ENCODE data around the gene CHKB.

- TF ChIP-seq RAD21 (IDR thresholded peaks at IDR 0.05; ENCODE audit: low read depth) (no peak), CTCF (IDR thresholded peaks at IDR 0.05 in 2 of 3, conservative IDR thresholded peaks at IDR 0.05 in 1 of 3; ENCODE audit: borderline replicate concordance in 1 of 3, insufficient read depth in 1 of 3, low read depth in 2 of 3, low read length in 2 of 3) (no peak), EZH2 (IDR thresholded peaks at IDR 0.05) (no peak), POLR2A (IDR thresholded peaks at IDR 0.05; ENCODE audit: borderline replicate concordance, extremely low read depth, insufficient read depth, insufficient read length) (no peak), REST (IDR thresholded peaks at IDR 0.05; ENCODE audit: low read depth) (no peak), POLR2AphosphoS5 (IDR thresholded peaks at IDR 0.05; ENCODE audit: low read depth, low read length) (no peak), ZFX (IDR thresholded peaks at IDR 0.05) (no peak), JUND (IDR thresholded peaks at IDR 0.05) (no peak)
These were observed 27.4 kb upstream of the CHKB start for GRCh38 chr22:50610041-50610451.
